Measurements from ENCODE around the gene SHB. TPM values are rescaled to one million over a fixed set of nuclear protein-coding genes. Genes with fewer than 3 reads are reported as not detected.
A peak's percentile ranks its signal among the peaks of the same experiment; 100 is the strongest.

SHB gene
- total RNA-seq, 1 donor from 2014 or later: 15.0 TPM

DNA sequence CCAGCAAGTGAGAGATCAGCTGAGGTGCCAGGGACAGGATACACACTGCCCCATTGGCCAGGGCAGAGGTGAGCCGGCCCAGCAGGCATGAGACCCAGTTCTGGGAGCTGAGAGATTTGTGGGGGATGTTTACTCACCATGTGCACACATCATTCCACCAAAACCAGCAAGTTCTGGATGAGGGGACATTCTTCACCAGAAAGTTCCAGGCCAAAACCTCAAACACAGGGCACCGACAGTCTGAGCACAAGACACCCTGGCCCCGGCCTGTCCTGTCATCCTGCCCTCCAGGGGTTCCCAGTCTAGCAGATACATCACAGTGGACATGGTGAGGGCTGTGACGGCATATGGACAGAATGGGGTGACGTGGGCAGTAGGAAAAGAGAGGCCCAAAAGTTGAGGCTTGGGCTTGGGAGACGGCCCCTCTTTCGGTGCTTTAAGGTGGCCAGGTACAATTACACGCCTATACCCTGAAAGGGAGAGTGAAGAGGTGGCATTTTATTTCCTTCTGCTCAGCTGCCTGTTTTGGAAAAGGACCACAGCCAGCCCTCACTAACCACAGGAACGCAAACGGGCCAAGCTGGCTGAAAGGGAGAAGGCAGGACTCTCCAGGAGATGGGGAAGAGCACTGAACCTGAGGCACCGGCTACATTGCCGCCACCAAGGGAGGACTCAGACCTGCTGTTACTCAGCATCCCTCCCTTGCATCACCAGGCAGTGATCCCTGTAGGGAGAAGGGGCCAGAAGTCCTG is 64.0 kb downstream of the SHB start:
- DNase-seq (peak; percentile 20), ATAC-seq (ENCODE audit: poor library complexity) (no peak)
- intact Hi-C loops (cut with DNase I): no loop called here

DNA sequence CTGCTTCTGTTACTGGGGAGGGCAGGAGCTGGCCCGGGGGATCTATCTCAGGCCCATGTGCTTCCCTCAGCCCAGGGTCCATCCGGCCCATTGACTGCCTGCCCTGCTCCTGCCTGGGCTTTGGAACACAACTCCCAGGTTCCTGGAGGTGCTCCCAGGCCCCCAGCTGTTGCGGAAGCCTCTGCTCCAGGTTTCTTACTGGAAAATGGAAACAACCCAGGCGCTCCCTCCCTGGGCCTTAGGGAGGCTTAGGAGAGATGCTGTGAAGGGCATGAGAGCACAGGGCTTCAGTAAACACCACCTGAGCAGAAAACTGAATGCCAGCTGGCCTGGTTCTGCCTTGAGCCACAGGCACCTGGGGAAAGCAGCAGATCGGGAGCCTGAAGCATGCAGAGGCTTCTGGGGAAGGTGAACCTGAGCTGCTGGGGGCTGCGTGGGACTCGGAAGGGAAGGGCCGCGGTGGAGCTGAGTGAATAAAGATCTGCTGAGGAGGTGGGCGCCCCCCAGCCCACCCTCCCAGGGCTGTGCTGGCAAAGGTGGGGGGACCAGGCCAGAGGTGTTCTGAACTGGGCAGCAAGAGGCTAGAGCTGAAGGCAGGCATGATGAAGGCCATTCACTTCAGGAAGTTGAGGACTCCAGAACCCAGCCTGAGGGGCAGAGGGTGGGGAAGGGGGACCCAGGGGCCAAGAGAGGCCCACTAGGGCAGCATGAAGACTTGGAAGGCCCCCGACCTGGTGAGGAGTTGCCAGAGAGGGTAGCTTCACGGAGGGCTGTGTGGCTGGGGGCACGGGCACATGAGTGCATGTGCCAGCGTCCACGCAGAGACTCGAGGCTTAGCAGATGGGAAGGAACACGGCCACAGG is 64.8 kb downstream of the SHB start:
- DNase-seq (no peak), ATAC-seq (ENCODE audit: poor library complexity) (no peak)
- intact Hi-C loops (cut with DNase I): no loop called here

DNA sequence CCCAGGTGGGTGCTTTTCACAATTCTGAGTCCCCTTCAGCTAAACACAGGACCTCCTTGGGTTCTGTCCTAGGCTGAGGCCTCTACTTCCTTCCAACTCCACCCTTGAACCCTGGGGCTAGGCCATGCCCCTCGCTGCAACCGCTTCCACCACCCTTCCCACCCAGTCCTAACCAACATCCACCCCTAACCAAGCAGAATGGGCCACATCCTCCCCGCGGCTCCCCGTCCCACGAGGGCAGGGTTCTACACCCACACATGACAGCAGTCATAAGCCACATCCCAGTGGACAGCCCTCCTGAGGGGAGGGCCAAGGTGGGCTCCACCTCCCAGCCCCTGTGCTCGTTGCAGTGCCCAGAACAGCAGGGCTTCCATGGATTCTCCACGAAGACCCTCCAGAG is 65.8 kb downstream of the SHB start:
- intact Hi-C loops (cut with DNase I): no loop called here
- DNase-seq (no peak), ATAC-seq (ENCODE audit: poor library complexity) (no peak)

DNA sequence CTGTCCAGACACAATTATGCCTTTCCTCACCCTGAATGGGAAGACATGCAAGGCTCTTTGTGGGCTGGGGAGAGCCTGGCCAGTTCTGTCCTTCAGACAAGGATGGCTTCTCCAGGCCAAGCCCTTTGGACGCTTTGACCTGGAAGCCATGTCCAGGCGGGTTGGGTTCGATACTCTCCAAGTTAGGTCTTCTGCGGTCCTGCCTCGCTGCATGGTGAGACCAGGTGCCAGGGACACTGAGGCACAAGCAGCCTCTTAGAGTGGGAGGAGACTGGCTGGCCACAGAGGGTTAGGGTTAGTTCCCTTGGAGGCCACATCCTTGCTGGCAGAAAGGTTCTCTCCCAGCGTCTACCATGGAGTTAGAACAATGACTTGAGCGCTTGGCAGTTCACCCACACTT is 67.6 kb downstream of the SHB start:
- ATAC-seq (ENCODE audit: poor library complexity) (no peak), DNase-seq (no peak)
- intact Hi-C loops (cut with DNase I): no loop called here

DNA sequence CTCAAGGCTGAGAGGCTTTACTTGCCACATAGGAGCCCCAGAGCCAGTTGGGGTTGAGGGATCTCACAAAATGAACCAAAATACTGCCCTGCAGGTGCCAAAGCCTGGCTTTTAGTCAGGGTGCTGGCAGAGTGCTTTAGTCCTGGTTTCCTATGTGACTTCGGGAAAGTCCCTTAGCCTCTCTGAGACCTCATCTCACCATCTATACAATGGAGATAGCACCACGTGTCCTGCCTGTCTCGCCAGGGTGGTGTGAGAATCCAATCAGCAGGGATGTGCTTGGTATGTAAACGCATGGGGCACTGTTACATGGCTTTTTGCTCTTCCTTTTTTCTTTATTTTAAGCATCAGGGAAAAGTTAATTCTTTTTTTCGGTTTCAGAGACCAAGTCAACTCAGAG is 68.3 kb downstream of the SHB start:
- intact Hi-C loops (cut with DNase I): no loop called here
- DNase-seq: no peak
- ATAC-seq (ENCODE audit: poor library complexity): no peak

DNA sequence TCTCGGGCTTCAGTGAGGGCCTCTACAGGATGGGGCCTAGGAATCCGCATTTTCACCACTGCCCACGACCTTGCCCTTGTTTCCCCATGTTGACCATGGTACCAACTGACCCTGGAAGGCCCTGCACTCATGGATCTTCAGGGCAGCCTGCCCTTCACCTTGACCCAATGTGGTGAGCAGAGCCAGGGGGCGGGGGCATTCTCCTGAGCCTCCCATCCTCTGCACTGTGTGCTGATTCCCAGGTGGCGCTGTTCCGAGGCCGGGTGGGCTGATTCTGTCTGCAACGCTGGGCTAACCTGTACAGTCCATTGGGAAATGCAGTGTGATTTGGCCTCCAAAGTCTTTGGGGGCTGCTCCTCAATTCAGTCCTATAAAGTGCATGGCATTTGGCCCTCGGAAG is 68.7 kb downstream of the SHB start:
- no peak for ATAC-seq (ENCODE audit: poor library complexity)
- DNase-seq: no peak
- intact Hi-C loops (cut with DNase I): no loop called here

DNA sequence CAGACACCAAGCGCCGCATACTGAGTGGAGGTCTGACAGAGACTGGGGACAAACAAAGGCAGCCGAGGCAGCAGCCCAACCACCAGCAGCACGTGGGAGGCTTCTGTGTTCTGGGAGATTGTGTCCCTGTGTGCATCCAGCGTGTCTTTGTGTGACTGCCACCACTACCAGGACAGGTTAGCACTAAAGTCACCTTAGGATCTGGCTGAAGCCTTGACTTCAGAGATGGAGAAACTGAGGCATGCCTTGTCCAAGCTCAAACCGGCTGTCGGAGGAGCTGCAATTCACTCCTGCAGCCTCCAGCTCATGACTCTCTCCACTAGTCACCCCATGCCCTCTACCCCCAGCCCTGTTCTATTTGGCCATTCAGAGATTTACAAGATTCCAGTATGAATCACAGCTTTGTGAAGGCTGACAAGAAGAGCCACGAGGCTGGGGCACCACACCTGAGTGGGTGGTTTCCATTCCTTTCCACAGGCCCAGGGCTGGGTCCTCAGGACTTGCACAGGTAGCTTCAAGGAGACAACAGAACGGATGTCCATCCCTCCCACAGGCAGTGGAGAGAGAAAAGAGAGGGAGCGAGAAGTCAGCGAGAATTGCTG is 69.3 kb downstream of the SHB start:
- no peak for DNase-seq
- ATAC-seq (ENCODE audit: poor library complexity): no peak
- intact Hi-C loops (cut with DNase I): no loop called here

DNA sequence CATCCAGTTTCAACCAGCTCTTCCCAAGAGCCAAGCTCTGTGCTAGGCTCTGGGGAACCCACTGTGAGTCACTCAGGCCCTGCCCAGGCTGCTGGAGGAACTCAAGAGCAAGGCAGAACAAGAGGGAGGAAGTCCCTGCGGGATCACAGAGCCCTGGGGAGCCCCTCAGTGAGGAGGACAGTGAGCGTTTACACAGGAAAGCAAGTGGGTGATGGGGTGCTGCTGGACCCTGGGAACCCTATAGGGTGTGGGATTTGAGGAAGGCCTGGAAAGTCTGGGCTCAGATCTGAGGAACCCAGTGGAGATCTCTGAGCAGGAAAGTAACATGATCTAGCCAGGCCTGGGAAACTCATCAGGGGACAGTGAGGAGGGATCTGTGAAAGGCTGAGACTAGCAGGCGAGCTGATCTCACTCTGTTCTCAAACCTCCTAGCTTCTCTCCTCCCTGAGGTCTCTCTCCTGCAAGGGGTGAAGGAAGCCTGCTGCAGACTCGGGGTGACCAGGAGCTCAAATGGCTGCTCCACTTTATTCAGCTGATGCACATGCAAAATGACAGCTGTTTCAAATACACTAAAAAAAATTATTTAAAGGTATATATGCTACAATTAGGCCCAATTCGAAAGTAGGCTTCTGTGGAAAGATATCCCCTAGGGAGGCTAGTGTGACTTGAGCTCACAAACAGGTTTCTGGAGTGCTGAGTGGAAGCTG is 70.0 kb downstream of the SHB start:
- peak; percentile 66 for DNase-seq
- no peak for ATAC-seq (ENCODE audit: poor library complexity)
- intact Hi-C loops (cut with DNase I): no loop called here

DNA sequence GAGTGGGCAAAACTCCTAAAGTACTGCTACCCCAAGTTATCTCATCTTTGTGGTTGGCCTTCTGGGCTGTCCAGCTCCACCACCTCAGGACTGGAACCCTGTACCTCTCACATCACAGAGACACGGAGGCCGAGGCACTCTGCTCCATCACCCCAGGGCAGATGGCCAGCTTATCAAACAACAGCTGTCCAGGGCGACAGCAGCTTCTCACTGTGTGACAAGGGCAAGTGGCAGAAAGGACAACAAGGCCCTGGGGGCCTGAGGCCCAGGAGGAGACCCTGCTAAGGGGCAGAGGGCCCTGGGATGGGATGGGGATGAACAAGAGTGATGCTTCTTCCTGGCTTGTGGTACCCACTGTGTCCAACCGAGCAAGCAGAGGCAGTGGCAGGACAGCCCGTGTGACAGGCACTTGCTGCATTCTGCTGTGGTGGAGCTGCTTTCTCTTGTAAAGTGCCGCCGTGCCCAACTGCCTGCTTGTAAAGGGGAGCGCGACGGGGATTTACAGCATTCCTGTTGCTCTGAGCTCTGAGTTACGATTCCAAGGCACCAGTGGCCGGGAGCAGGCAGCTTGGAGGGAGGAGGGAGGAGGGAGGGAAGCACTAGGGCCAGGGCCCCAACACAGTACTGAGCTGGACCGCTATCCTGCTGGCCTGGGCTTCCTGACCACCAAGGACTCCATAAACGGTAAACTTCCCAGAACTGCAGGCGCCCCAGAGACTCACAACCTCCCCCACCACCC is 71.2 kb downstream of the SHB start:
- intact Hi-C loops (cut with DNase I): no loop called here
- DNase-seq (no peak), ATAC-seq (ENCODE audit: poor library complexity) (no peak)

DNA sequence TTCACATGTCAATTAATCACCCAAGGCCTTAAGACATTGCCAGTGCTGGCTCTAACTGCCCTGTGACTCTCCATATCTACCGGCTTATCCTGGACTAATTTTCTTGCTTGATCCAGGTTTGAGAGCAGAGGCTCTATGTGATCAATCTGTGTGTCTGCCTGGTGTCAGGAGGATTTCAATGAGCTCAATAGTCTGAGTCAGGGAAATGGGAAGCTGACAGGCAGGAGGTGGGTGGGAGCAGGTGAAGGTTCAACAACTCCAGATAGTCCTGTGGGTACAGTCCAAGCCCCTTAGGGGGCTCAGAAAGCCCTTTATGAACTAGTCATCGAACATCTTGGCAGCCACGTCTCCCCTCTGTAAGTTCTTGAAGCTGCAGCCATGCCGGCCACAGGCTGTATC is 72.2 kb downstream of the SHB start:
- intact Hi-C loops (cut with DNase I): no loop called here
- no peak for DNase-seq
- ATAC-seq (ENCODE audit: poor library complexity): no peak

DNA sequence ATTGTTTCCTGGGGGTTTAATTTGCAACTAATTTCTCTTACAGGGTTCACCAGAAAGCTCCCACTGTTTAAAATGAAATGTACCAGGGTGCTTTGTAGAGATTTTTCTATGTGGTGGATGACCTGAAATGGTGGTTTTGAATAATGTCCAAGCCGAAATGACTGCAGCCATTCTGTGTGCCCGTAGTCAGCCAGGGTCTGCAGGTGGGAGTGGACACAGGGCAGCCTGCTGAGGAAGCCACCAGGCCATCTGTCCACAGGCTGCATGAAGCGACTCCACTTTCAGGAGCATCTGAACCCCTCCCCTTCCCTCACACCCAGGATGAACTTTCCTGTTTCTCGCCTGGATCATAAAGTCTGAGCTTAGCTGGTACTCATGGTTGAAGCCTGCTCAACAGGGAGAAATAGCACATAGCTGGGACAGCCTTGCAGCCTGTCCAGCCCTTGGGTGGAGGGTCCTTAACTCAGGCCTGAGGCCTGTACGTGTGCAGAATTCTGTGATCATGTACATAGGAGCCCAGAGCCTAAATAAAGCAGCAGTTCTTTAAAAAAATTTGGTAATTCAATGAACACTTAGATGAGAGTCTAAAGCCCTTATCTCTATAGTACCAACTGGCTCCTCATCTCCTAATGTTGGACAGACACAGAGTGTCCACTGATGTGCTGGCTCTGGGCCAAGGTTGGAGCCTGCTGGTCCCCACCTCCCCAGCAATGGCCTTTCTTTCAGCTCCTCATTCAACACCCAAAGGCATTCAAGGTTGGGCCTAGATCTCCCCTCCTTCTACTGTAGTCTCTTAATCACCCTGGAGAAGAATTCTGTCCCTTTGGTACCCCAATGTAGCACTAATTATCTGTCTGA is 72.8 kb downstream of the SHB start:
- DNase-seq (no peak), ATAC-seq (ENCODE audit: poor library complexity) (no peak)
- intact Hi-C loops (cut with DNase I): no loop called here

DNA sequence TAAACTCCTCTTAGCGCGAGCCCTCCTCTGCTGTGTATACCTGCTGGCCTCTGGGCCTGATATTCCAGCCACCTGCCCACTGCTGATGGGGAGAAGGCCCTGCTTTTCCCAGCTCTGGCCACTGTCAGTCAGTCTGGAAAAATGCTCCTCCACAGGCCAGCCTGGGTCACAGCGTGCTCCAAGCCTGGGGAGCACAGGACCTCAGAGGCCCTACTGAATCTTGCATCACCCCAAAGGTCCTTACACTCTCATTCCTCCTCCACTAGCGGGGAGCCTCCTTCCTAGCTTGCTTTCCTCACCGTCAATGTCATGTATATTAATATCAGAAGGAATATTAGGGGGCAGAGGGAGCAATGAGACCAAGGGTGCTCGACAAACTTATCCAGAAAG is 73.7 kb downstream of the SHB start:
- peak; percentile 7 for ATAC-seq (ENCODE audit: poor library complexity)
- intact Hi-C loops (cut with DNase I): no loop called here

DNA sequence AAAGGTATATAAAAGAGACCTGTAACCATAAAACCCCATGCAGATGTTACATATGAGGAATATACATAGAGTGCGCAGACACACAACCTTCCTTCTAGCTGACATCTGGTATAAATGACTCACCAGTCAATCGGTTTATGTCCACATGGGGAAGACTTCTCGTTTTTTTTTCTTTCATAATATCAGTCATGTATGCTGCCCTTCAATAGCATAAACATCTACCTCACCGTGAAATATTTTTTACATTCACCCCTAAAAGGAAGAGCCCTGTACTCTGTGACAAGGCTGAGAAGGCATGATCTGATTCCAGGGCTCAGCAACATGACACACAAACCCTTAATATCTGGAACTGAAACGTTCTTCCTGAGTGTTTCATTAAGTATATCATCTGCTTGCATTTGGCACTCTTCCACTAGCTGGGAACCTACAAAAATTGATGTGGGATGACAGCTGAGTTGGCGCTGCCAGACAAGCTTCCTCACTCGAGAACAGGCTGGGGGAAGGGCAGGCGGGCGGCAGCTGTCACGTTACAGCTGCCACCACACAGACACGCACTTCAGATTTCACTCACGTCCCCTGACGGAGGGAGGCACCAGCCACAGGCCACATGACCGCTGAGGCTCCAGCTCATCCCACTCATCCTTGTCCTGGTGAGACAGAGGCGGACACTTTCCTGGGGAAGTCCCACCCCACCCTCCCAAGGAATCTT is 74.2 kb downstream of the SHB start:
- intact Hi-C loops (cut with DNase I): no loop called here
- DNase-seq: peak; percentile 87
- peak; percentile 90 for ATAC-seq (ENCODE audit: poor library complexity)

More for the DNA sequence above, 73.7 kb downstream of the SHB start:
- no peak for DNase-seq

DNA sequence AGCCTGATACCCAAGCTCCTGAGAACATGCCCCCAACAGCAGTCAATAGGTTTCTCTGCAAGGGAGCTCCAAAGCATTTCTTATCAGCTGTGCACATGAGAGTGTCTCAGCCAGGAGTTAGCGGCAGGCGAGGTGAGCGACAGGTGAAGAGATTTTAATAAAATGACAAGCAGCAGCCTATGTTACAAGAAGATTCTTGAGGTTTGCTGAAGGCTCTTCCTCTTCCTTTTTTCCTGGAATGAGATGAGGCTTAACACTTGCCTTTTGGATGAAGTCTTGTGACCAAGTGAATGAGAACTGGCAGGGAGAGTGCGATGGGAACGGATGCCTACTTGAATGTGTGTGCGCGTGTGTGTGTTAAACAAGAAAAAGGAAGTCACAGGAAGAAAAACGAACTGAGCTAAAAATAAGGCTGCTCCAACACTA is 76.1 kb downstream of the SHB start:
- intact Hi-C loops (cut with DNase I): no loop called here
- DNase-seq: no peak
- ATAC-seq (ENCODE audit: poor library complexity): no peak

DNA sequence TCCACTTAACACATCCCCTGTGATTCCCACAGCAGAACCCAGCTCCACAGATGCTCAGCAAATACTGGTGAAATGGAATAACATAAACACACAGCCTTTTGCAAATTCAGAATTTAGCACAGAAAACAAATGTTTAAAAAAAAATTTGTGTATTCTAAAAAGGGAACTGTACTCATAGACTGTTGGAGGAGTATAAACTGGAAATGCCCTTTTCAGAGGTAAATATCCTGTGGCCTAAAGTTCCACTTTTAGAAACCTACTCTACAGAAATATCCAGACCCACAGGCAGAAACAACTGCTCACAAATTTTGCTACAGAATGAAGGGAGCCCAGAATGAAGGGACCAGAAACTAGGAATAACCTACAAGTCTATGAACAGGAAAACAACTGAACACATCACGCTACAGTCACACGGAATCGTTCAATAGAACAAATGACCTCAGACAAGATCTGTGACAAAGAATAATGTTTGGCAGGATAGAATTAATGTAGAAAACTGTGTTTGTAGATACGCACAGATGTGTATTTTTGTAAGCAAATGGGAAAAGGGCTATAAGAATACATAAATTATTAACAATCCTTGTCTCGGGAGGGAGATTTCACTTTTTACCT is 78.5 kb downstream of the SHB start:
- ATAC-seq (ENCODE audit: poor library complexity): no peak
- DNase-seq: no peak
- intact Hi-C loops (cut with DNase I): no loop called here

DNA sequence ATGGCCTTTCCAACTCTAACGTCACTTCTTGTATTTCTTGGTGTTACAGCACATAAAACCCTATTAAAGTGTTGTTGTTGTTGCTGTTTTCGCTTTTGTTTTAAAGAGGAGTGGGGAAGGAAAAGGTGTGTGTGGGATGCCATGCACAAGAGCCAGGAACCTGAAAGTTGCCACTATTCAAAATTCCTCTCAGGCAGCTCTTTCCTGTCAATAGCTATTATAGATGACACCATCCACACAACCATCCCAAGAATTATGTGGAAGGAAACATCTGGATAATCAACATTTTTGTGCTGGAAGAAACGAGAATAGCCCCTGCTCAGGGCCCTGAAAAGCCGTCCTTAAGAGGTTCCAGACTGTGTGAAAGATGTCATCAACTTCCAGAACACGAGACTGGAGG is 79.3 kb downstream of the SHB start:
- intact Hi-C loops (cut with DNase I): loop anchor here (5.0 kb wide), 1 partner anchor 67 kb away; no protein-coding TSS in a partner anchor
- DNase-seq: no peak
- no peak for ATAC-seq (ENCODE audit: poor library complexity)

DNA sequence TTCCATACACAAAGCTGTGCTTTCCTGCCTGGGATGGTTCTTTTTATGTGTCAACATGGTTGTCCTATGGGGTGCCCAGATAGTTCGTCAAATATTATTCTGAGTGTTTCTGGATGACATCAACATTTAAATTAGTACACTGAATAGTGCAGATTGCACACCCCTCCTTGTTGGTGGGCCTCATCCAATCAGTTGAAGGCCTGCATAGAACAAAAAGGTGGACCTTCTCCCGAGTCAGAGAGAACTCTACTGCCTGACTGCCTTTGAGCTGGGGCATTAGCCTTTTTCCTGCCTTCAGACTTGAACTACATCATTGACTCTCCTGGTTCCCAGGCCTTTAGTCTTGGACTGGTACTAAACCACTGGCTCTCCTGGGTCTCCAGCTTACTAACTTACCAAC is 80.4 kb downstream of the SHB start:
- ATAC-seq (ENCODE audit: poor library complexity): no peak
- intact Hi-C loops (cut with DNase I): loop anchor here (5.0 kb wide), 1 partner anchor 66 kb away; no protein-coding TSS in a partner anchor
- no peak for DNase-seq
